GM18909 (cell line): Measurements from ENCODE around the gene GNB3.
A peak's percentile ranks its signal among the peaks of the same experiment; 100 is the strongest.

ENCODE experiments used
- ATAC-seq: cut with Tn5 transposase; IDR thresholded peaks from one replicate; pipeline ENCODE4 v1.9.1; 2021; ENCODE audit warnings: mild to moderate bottlenecking; ENCODE audit not compliant: unreplicated experiment, poor library complexity

The GNB3 gene

DNA sequence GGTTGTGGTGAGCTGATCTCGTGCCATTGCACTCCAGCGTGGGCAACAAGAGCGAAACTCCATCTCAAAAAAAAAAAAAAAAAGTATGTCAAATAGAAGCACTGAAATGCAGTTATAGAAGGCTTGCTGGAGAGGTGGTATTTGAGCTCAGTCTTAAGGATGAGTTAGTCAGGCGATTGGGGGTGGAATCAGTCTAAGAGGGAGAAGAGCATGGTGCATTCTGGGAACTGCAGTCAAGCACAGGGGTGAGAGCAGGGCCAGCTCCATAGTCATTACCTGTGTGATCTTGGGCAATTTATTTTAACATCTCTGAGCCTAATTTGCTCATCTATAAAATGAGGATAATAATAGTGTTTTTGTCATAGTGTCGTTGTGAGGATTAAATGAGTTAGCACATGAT, 5.9 kb upstream of the GNB3 start:
- ATAC-seq = no peak

DNA sequence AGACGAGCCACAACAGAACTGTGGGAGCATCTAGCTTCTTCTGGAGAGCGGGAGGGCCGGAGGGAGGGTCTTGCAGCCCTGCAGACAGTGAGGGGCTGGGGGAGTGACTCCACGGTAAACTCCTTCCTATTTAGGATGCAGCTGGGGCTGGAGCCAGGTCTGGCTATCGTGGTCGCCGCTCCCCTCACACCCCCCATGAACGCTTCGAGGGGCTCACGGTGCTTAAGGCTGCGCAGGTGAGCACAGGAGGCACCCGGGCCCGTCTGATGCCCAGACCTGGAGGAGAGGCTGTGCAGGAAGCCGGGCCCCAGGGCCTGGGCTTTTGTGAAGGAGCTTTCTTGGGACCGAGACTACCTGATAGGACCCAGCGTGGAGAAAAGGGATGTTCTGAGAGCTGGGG, 3.9 kb upstream of the GNB3 start:
- ATAC-seq = no peak

DNA sequence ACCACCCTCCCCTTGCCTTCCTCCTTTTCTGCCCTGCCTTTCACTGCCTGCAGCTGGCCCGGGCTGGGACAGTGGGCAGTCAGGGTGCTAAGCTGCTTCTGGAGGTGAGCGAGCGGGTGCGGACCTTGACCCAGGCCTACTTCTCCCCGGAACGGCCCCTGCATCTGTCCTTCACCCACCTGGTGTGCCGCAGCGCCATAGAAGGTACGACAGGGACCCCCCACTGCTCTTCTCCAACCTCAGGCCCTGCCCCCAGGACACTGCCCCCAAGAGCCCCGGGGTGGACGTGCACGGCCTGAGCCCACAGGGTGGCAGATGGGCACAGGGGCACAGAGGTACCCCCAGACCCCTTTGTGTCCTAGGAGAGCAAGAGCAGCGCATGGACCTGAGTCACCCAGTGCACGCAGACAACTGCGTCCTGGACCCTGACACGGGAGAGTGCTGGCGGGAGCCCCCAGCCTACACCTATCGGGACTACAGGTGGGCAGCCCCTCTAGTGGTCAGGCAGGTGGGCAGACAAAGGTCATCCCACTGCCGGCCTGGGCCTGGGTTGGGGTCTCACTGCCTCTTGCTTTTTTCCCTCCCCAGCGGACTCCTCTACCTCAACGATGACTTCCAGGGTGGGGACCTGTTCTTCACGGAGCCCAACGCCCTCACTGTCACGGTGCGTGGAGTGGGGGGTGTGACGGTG, 3.2 kb upstream of the GNB3 start:
- ATAC-seq = no peak

DNA sequence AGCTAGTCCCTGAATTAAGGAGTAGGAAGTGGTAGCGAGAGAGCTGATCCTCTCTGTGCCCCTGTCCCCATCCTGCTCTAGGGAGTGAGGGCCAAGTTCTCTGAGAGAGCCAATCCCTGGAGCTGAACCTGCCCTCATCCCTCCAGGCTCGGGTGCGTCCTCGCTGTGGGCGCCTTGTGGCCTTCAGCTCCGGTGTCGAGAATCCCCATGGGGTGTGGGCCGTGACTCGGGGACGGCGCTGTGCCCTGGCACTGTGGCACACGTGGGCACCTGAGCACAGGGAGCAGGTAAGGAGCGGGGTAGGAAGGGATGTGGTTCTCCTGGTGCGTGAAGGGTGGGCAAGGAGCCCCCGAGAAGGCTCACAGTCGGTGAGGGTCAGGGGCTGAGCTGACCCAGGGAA, 1.9 kb upstream of the GNB3 start:
- no peak for ATAC-seq

DNA sequence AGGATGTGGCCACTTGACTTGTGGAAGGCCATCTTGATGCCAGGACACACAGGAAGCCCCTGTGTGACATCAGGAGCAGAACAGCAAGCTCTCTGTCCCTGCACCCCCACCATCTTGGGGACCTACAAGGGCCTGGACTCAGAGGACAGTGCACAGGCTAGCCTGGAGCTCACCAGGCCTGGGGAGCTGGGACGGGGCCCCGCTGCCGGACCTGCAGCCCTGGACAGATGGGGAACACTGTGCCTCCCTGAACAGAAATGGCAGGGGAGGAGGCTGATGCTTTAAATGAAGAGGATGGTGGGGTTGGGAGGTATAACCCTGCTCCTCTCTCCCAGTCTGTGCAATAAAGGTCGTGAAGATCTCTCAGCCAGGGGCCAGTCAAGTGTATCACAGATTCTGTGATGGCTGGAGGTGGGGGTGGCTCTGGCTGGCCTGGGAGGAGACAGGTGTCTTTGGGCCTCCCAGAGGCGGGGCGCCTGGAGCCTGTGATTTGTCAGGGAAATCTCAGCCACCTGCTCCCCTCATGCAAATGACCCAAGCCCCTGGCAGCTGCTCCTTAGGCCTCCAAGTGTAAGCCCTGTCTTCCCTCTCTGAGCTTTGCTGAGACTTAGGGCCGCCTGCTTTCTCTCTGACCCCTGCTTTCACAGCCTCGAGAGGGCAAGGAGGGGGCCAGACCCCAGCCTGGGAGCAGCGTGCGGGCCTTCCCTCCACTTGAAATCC, 1.1 kb upstream of the GNB3 start:
- peak; percentile 66 for ATAC-seq

DNA sequence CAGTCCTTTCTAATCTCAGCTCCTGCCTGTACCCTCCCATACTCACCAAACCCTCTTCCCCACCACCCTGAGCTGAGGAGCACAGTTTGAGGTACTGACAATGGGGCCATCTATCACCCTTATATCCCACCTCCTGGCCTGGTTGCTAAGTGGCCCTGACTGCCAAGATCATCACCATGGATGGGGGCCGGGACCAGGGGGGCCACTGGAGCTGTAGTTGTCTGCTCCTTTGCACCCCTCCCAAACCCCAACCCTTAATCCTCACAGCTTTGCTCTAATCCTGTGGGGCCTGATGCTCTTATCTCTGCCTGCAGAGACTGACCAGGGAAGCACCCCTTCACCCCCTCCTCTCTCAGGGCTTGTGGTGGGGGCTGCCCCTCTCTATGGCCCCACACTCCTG, 395 bp upstream of the GNB3 start:
- no peak for ATAC-seq

DNA sequence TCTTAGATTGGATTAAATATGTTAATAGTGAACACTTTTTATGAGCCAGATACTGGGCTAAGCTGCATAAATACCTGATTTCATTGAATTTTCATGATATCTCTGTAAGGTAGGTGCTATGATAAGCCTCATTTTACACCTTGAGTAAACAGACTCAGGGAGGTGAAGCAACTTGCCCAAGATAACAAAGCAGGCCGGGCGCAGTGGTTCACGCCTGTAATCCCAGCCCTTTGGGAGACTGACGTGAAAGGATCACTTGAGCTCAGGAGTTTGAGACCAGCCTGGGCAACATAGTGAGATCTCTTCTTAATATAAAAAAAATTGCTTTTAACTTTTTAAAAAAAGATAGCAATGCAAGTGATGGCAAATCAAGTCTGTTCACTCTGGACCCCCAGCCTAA, 1.4 kb downstream of the GNB3 start:
- ATAC-seq = no peak

DNA sequence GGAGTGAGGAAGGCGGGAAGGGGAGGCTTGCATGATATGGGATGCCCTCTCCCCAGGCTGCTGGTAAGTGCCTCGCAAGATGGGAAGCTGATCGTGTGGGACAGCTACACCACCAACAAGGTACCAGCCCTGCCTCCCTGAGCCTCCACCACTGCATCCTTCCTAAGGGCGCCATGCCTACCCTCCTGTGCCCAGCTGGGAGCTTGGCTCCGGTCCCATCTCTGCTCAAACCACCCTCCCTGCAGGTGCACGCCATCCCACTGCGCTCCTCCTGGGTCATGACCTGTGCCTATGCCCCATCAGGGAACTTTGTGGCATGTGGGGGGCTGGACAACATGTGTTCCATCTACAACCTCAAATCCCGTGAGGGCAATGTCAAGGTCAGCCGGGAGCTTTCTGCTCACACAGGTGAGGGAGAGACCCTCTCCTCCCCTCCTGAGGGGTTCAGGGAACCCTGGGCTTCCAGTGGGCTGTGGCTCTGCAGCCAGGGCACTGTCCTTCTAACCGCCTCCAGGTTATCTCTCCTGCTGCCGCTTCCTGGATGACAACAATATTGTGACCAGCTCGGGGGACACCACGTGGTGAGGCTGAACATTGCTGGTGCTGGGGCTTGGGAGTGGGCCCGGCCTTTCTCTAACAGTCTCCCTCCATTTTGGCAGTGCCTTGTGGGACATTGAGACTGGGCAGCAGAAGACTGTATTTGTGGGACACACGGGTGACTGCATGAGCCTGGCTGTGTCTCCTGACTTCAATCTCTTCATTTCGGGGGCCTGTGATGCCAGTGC, 2.6 kb downstream of the GNB3 start:
- ATAC-seq = no peak

DNA sequence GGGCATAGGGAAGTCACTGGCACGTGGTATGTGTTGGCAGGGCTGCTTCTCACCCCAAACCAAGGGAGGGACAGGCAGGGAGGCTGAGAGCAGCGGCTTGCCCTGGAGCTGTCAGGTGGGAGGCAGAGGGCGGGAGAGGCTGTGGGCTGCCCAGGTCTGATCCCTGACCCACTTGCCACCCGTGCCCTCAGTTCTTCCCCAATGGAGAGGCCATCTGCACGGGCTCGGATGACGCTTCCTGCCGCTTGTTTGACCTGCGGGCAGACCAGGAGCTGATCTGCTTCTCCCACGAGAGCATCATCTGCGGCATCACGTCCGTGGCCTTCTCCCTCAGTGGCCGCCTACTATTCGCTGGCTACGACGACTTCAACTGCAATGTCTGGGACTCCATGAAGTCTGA, 4.7 kb downstream of the GNB3 start:
- ATAC-seq = no peak

DNA sequence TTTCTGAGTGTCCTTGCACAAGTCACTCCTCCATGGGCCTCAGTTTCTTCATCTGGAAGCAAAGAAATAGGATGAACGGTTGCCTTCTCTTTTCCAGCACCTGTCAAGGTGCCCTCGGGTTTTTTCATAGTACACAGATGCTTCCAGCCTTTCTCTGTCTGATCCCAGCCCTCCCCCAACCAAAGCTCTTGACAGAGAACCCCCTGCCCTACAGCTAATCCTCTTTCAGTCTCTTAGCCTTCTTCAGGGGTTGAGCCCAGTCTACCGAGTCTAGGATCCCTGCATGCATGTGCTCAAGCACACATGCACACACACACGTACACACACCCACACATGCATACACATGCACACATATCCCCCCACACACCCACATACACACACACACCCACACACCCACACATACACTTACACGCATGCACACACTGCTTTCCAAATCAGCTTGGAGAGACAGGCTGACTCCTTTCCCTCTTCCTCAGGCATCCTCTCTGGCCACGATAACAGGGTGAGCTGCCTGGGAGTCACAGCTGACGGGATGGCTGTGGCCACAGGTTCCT, 5.7 kb downstream of the GNB3 start:
- no peak for ATAC-seq

DNA sequence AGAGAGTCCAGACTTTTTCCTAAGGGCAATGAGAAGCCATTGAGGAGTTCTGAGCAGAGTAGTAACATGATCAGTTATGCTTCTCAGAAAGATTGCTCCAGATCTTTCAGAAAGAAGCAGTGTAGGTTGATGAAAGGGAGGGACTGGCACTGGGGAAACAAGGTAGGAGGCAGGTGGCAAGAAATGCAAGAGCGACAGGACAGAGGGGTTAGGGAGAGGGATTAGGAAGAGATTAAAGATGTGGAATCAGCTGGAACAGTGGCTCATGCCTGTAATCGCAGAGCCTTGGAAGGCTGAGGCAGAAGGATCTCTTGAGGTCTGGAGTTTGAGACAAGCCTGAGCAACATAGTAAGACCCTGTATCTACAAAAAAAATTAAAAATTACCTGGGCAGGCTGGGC, 7.0 kb downstream of the GNB3 start:
- ATAC-seq = no peak

DNA sequence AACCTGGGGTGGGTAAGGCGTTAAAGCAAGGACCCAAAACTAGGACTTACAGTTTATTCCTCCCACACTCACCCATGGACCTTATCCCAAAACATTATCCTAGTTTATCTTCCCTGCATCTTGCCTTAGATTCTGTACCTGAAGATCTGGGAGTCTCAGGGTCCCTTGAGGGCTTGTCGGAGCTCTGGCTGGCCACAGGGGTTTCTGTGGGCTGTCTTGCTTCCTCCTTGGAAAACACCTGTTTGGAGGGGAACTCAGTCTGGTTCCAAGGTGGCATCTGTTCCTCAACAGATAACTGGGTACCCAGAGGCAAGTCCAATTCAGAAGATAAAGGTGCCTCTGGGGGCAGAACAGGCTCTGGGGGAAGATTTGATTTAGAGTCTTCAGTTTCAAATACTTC, 8.7 kb downstream of the GNB3 start:
- no peak for ATAC-seq

DNA sequence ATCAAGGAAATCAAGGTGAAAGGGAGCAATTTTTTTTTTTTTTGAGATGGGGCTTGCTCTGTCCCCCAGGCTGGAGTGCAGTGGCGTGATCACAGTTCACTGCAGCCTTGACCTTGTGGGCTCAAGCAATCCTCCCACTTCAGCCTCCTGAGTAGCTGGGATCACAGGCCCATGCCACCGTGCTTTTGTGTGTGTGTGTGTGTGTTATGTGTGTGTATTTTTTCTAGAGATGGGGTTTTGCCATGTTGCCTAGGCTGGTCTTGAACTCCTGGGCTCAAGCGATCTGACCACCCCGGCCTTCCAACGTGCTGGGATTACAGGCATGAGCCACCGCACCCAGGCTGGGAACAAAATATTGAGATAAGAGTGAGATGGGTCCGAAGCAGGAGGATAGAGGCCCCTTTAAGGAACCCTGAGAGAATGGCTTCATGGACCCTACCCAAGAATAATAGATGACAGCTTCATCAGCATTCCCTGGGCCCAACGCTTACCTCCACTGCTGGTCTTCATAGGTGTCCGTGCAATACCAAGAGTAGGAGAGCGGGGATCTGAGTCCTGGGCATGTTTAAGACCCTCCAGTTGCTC, 9.3 kb downstream of the GNB3 start:
- no peak for ATAC-seq

DNA sequence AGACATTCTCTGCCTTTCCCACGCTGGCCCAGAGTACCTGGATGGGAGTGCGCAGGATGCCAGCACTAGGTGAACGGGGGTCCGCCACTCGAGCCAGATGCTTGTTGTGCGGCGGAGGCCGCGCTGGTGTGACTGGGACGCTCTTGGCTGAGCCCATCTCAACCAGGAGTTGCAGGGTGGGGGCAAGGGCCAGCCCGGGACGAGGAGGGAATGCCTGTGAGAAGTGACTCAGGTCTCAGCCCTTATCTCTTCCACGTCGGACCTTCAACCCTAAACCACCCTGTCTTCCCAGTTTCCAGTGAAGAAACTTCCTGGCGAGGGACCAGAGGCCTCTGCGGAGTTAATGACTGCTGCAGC, 10.0 kb downstream of the GNB3 start:
- no peak for ATAC-seq

DNA sequence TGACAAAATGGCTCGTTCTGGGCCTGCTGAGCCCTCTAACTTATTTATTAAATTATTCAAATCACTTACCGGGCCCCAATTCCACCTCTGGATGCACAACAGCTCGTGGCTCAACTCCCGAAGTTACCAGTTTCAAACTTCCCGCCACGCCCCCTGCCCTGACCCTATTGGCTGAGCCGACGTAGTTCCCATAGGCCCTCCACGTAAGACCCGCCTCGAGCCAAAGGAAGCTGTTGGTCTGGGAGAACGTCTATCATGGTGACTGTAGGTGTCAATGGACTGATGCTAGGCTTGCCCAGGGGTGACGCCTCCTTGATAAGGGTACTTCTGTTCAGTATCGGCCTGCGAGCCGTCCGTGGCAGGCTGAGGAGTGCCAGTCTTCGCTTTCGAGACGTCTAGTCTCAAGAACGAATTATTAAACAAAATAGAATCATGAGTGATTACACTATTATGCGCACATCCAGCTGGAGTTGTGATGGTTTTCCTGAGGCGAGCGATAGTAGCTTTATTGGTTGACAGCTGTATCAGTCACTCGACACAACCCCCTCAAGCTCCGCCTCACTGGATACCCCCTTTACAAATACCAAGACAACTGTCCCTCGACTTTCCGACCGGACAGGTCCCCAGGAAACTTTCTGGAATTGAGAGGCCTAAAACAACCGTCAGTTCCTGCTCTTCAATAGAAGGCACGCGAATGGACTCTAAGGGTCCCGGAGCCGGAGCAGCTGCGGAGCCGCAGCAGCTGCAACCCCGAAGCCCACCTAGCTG, 10.6 kb downstream of the GNB3 start, which contains the start of gene CDCA3:
TSS of gene CDCA3 (minus strand) at position 134 of the 768 bp plus-strand sequence. CDS start 334 bp downstream, outside the sequence.
- peak; percentile 55 for ATAC-seq

DNA sequence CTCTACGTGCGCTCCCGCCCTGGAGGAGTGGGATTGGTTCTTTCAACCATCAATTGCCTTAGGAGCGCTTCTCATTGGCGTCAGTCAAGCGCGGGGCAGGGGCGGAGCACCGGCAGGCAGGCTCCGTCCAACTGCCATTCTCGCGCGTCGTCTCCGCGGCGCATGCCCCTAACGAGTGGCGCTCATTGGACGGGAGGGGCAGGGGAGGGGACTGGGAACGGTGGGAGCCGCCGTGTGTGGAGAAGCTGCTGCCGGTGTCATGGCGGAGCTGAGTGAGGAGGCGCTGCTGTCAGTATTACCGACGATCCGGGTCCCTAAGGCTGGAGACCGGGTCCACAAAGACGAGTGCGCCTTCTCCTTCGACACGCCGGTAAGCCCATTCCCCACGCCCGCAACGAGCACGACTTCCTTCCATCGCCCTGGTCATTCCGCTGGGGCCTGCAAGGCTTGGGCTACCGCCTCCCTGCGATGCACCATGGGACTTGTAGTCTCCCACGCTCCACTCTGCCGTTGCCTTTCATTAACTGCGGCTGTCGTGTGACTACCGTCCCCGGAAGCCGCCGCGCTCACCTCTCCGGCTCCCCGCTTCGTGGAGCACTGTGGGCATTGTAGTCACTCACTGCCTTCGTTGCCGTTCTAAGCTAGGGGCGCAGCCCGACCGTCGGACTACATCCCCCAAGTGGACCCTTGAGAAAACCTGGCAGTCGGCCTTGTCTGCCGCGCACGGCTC, 11.4 kb downstream of the GNB3 start, which contains the start of gene USP5:
TSS of gene USP5 (plus strand) at position 230 of the 730 bp plus-strand sequence. CDS start at position 260, 30 bp downstream.
- peak; percentile 79 for ATAC-seq

DNA sequence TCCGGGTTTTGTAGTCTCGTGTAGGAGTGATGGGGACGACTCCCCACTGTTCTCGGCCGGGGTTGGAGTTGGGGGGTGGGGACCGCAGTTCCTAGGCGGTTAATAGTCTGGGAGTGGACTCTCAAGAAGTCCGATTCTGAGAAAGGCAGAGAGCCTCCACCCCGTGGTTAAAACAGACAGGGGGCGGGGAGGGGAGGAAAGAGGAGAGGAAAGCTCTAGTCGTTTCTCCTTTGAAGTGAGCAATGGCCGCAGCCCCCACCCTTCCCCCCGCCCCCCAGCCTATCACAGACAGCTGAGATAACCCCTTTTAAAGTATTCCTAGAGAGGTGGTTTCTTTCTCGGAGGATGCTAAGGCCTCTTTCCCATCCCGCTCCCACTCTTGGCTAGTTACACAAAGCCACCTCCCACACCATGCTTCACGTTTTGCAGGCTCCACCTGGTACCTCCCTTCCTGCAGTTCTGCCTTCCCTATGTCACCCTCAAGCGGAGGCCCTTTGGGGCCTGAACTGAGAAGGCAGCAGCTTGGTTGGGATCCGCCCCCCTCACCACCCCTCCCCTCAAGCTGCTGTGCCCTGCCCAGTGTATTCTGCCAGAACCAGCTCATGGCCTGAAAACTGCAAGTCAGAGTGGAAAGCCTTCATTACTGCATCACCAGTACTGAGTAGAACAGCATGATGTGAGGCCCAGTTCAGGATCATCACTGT, 12.1 kb downstream of the GNB3 start:
- no peak for ATAC-seq

DNA sequence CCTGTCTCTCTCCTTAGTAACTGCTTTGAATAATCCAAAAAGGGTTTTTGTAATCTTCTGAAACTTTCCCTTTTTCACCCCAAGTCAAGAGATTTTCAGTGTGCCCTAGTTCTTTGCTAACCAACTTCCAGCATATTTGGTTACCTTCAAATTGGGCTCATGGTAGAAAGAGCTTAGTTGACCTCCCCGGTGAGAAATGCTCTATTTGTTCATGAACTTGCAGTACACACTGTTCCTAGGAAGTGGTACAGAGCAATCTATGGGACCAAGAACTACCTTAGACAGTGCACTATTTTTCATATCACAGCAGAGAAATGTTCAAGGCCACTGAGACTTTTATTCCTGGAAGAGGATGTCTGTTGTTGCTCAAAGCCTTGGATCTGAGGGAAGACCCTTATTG, 12.9 kb downstream of the GNB3 start:
- no peak for ATAC-seq

DNA sequence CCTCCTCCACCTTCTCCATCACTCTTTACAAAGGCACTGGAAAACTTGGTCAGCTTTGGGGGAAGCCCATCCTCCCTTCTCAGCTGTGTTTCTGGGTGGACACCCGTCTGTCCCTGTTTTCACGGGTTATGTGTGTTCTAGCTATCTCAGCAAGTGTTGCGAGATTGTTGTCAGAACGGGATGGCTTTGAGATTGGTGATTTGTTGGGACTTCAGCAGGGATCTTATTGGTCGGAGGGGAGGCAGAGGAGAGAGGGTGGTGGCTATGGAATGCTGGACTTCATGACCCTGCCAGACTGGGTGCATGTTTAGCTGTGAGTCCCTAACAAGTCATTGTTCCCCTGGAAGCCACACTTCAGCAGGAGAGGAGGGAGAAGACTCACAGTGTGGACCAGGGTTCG, 13.3 kb downstream of the GNB3 start:
- ATAC-seq = no peak
